Testis (tissue), 2 donors: ENCODE results near the gene GRAMD1B.

Experiments
- POLR2A ChIP-seq: fragments of 450-650 bp; IDR thresholded peaks from one replicate; pipeline ENCODE4 v1.6.1; 2017; ENCODE audit warnings: antibody characterized with exemption, mild to moderate bottlenecking, moderate library complexity
- TF ChIP-seq, protein P1 (sequence below), 3 experiments: fragments of 450-650 bp in 2 of 3; fragments of 200-600 bp in 1 of 3; sonication (generic) in 1 of 3; IDR thresholded peaks; one replicate each; pipeline ENCODE4 v1.5.1; 2016 to 2019; ENCODE audit warnings: antibody characterized with exemption in 3 of 3, mild to moderate bottlenecking in 2 of 3, moderate library complexity in 1 of 3

DNA sequence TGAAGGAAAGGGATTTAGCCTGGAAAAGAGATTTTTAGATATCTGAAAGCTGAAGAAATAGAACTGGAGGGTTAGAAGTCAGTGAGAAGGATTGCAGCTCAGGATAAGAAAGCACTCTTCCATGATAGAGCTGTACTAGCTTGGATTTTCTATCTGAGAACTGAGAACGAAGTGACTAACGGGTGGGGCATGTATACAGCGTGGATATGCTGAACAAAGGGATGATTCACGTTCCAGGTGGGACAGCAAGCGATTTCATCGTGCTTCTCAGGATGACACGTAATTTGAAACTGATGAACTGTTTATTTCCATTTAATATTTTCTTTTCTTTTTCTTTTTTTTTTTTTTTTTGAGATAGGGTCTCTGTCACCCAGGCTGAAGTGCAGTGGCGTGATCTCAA, 53.0 kb downstream of the GRAMD1B start:
- TF ChIP-seq, protein P1, sequence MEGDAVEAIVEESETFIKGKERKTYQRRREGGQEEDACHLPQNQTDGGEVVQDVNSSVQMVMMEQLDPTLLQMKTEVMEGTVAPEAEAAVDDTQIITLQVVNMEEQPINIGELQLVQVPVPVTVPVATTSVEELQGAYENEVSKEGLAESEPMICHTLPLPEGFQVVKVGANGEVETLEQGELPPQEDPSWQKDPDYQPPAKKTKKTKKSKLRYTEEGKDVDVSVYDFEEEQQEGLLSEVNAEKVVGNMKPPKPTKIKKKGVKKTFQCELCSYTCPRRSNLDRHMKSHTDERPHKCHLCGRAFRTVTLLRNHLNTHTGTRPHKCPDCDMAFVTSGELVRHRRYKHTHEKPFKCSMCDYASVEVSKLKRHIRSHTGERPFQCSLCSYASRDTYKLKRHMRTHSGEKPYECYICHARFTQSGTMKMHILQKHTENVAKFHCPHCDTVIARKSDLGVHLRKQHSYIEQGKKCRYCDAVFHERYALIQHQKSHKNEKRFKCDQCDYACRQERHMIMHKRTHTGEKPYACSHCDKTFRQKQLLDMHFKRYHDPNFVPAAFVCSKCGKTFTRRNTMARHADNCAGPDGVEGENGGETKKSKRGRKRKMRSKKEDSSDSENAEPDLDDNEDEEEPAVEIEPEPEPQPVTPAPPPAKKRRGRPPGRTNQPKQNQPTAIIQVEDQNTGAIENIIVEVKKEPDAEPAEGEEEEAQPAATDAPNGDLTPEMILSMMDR (IDR thresholded peaks at IDR 0.05) = no peak
- TF ChIP-seq POLR2A = no peak
